Loucy (cell line): ENCODE measurements around the gene ARGFX.

Source experiments
- EZH2phosphoT487 ChIP-seq: fragments of 200-600 bp; IDR thresholded peaks from 2 replicates; pipeline ENCODE4 v1.6.1; 2018; ENCODE audit warnings: antibody characterized with exemption, mild to moderate bottlenecking, moderate library complexity, borderline replicate concordance
- TF ChIP-seq, protein P1 (sequence below): fragments of 200-600 bp; sonication (generic); conservative IDR thresholded peaks from 2 replicates; pipeline ENCODE4 v1.5.1; 2014; ENCODE audit warnings: mild to moderate bottlenecking, antibody characterized with exemption, low read length

- TF ChIP-seq, protein P1, sequence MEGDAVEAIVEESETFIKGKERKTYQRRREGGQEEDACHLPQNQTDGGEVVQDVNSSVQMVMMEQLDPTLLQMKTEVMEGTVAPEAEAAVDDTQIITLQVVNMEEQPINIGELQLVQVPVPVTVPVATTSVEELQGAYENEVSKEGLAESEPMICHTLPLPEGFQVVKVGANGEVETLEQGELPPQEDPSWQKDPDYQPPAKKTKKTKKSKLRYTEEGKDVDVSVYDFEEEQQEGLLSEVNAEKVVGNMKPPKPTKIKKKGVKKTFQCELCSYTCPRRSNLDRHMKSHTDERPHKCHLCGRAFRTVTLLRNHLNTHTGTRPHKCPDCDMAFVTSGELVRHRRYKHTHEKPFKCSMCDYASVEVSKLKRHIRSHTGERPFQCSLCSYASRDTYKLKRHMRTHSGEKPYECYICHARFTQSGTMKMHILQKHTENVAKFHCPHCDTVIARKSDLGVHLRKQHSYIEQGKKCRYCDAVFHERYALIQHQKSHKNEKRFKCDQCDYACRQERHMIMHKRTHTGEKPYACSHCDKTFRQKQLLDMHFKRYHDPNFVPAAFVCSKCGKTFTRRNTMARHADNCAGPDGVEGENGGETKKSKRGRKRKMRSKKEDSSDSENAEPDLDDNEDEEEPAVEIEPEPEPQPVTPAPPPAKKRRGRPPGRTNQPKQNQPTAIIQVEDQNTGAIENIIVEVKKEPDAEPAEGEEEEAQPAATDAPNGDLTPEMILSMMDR = no peak
- no peak for TF ChIP-seq EZH2phosphoT487
Measured at GRCh38 chr3:121552379-121552778, 15.4 kb upstream of the ARGFX start.
